Dedifferentiated amniotic fluid mesenchymal stem cell (primary cell): Measurements from ENCODE around the gene DTD2.
A peak's percentile ranks its signal among the peaks of the same experiment; 100 is the strongest.
"Not testable (repeated sequence)": the region's sequence is repeated elsewhere in the genome, so short reads cannot be mapped to it uniquely, and the experiment has no call there.

ENCODE experiments used
- DNase-seq: peaks from one replicate; pipeline ENCODE4 v3.0.0-alpha.2; 2016; ENCODE audit errors: extremely low spot score

The DTD2 gene

DNA sequence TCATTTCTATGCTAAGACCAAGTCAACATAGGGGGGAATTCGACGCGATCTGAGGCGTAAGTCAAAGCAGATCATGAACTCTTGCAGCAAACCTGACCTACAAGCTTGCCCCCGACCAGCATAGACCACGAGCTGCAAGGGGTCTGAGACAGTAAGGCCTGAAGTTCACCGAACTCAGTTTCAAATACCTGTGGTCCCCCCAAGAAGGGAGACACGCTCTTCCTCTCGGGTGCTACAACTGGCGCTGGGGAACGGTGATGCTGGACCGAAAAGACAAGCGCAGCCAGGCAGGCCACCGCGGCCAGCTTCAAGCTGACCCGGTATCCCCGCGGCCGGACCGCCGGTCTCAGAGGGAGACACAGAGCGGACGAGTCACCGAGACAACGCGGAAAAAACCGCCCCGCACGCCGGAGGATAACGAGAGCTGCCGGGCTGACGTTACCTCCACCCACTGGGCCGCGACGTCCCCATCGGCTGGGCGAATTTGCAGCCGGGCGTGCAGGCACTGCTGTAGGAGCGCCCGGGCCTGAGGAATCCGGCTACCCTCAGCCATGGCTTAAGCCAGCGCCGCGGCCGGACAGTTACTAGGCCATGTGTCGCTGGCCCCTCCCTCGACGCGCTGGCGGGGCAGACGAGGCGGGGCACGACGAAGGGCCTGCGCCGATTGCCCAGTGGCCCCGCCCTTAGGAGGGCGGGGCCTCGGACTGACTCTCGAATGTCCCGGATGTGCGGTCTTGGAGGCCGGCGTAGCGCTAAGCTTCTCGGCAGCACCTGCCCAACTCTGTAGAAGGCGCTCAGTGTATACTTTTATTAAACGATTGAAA lies at the start of gene DTD2:
DTD2 (minus strand) TSS at position 666 of the 824 bp plus-strand sequence; CDS start at position 553, 113 bp downstream.
- peak; percentile 94 for DNase-seq

DNA sequence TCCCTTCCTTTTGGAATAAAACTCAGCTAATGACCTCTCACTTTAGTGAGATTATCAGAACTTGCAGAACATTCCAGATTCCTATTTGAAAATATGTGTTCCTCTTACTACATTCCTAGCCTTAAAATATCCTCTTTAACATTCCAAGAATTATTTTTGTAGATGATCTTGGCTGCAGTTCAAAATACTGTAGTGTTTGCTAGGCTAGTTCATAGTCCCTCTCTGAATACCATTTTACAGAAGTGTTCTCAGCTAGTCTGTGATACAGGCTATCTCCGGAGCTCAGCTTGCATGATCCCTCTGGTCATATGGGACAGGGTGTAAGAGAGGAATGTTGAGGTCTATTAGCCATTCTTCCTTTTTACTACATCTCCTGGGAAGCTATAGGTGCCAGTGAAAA lies 48.1 kb upstream of the DTD2 start:
- peak; percentile 79 for DNase-seq

DNA sequence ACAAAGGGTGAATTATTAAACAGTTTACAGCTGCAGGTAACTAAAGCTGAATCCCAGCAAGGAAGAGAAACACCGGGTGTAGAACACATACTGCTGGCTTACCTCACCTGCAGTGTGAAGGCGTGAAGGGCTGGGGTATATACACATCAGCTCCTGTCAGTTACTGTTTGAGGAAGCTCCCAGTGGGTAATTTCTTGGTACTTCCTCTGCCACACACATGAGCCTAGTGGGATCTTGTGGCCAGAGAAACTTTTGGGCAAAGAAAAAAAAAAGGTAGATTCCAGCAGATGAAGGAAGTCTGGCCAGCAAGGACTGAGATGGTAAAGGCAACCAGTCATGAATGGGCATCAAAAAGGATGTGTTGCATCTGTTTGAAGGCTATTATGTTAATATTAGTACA lies 44.6 kb upstream of the DTD2 start:
- no peak for DNase-seq

DNA sequence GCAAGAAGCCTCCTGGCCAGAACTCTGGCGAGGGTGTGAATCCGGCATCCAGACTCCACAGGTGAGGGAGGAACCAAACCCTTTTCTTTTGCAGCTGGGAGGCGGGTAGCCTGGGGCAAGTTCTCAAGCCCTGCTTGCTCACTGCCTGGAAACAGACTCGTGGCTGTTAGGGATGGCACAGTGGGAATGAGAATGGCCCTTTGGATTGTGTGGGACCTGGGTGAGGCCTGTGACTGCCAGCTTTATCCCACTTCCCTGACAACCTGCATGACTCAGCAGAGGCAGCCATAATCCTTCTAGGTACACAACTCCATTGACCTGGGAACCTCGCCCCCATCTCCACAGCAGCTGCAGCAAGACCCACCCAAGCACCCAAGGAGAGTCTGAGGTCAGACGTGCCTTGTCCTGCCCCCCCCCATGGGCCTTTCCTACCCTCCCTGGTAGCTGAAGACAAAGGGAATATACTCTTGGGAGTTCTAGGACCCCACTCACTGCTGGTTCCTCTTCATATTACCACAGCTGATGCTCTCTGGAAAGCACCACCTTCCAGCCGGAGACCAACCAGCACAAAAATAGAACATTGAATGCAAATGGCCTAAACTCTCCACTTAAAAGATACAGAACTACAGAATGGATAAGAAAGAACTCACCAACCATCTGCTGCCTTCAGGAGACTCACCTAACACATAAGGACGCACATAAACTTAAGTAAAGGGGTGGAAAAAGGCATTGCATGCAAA lies 35.6 kb upstream of the DTD2 start:
- DNase-seq, result no peak

DNA sequence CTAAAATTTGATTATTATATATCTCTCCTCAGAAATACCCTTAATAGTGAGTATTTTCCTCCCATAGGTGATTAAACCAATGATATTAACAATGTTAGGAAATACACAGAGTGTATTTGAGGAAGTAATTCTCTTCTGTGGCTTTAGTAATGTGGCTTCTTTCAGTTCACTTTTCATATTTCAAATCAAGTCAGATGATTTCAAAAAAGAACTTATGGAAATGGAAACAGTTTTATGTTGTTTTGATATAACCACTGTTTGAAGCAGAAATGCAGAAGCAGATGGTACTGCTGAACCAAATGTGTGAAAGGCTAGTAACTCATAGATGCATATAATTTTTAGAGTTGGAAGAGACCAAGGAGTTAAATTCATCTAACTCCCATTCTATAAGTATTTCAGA lies 32.4 kb upstream of the DTD2 start:
- DNase-seq, result no peak

GRCh38 chr14:31487886-31488285 lies 30.6 kb upstream of the DTD2 start, which contains the start of gene GPR33:
Gene GPR33, minus strand, starts transcription at chr14:31488039. Its CDS starts 4,074 bp downstream, at chr14:31483965.
- no peak for DNase-seq

- DNase-seq, result no peak
Measured at GRCh38 chr14:31486764-31487163, 29.5 kb upstream of the DTD2 start.

DNA sequence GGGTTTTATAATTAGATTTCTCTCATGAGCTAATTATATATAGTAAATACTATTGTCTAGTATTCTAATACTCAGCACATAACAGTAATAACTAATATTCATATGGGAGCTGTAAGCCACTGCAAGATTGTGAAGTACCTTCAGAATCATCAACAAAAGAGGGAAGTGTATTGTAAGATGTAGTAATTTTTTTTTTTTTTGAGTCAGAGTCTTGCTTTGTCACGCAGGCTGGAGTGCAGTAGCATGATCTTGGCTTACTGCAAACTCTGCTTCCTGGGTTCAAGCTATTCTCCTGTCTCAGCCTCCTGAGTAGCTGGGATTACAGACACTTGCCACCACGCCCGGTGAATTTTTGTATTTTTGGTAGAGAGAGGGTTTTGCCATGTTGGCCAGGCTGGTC lies 27.4 kb upstream of the DTD2 start:
- no peak for DNase-seq

GRCh38 chr14:31480156-31480555 lies 22.9 kb upstream of the DTD2 start:
- no peak for DNase-seq

- DNase-seq, result no peak
Measured at GRCh38 chr14:31479027-31479426, 21.7 kb upstream of the DTD2 start.

- DNase-seq, result no peak
Measured at GRCh38 chr14:31477248-31477647, 19.9 kb upstream of the DTD2 start.

DNA sequence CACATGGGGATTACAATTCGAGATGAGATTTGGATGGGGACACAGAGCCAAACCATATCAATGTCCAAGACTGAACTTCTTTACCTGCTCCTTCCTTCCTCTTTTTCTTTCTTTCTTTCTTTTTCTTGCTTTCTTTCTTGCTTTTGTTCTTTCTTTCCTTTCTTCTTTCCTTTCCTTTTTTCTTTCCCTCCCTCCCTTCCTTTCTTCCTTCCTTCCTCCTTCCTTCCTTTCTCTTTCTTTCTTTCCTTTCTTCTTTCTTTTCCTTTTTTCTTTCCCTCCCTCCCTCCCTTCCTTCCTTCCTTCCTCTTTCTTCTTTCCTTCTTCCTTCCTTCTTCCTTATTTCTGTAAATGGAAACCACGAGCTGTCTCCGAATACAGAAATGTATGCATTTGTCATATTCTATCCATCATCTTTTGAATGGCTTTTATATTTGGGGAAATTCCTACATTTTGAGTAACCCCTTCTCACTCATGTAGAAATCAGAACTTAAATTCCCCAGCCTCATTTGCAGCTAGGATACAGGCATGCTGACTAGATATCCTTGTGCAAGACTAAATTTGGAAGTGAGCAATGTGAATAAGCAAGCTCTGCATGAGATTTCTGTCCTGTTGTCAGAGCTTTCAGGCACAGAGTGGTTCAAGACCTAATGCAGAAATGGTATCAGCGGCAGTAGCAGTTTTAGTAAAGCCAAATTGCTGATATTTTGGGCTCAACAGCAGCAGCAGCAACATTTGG lies 19.0 kb upstream of the DTD2 start:
- DNase-seq, result no peak

DNA sequence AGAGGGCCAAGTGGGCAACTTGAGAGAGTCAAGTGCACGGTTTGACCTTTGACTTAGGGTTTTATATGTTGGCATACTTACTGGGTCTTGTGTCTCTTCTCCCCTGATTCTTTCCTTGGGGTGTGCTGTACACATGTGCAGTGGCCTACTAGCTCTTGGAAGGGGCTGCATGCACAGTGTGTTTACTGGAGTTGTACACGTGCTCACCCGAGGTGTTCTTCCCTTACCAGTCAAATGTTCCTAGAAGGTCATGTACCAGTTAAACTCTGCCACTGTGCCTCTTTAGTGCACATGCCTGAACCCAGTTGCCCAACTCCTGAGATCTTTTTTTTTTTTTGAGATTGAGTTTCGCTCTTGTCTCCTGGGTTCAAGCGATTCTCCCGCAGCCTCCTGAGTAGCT lies 9.2 kb upstream of the DTD2 start:
- no peak for DNase-seq

DNA sequence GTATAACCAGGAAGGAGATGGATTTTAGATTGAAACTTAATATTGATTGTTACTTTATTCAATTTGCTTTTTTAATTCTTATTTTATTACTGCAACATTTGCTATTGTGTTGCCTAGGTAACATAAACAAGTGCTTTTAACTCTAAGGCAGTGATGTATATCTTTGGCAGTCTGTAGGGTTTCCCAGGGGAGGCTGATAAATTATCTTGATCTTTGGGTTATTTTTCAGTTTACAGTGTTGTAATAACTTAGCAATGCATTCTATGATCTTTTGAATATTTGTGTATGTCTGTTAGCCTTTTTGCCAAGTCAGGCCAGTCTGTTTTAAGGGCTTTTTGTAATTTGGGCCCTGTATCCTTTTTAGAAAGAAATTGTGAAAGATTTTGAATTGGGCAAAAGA lies 7.8 kb upstream of the DTD2 start:
- DNase-seq, result peak; percentile 93

DNA sequence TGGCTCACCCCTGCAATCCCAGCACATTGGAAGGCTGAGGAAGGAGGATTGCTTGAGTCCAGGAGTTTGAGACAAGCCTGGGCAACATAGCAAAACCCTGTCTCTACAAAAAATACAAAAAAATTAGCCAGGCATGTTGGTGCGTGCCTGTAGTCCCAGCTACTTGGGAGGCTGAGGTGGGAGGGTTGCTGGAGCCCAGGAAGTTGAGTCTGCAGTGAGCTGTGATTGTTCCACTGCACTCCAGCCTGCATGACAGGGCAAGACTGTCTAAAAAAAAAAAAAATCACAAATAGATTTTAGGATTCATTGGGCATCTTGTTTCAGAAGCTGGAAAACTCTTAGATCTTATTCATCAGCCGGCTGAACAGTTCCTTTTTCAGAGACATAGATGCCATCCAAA lies 5.1 kb upstream of the DTD2 start:
- DNase-seq, result not testable (repeated sequence)

- no peak for DNase-seq
Measured at GRCh38 chr14:31461545-31461944, 4.2 kb upstream of the DTD2 start.

DNA sequence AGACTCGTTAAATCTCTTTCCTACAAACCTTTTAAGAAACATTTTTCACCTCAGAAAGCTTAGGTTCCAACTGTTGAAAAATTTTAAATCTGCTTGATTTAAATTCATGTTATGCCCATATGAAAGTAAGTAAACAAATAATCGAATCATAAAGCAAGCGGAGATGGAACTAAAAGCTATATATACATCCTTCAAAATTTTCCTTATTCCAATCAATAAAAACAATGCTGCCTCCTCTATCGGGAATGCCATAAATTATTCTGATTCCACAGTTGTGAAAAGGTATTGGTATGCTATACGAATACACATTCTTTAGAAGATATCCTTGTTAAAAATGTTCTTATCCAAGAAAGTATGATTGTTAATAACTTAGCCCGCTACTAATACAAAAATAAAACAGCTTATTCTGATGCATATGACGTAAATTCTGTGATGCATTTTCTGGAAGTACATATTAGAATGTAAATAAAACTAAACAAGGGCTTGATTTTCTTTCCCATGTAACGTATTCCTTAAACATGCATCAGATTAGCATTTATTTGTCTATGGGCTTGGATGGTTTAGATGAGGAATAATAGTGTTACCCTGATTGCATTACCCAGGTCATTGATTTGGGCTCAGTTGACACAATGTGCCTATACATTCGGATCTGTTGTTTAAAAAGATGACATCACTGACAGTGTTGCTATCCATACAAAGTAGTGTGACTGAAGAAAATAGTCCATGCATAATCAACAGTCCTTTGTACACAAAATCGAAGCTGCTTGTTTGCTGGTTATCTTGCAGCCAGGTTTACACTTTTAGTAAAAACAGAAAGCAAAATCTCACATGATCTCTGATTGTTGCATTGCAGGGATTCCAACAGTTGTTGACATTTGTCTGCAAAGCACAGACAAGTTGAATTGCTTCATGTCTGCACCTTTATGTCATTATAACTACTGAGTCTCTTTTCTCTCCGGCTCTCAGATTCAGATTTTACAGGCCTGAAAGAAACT lies 656 bp upstream of the DTD2 start:
- DNase-seq, result no peak

DNA sequence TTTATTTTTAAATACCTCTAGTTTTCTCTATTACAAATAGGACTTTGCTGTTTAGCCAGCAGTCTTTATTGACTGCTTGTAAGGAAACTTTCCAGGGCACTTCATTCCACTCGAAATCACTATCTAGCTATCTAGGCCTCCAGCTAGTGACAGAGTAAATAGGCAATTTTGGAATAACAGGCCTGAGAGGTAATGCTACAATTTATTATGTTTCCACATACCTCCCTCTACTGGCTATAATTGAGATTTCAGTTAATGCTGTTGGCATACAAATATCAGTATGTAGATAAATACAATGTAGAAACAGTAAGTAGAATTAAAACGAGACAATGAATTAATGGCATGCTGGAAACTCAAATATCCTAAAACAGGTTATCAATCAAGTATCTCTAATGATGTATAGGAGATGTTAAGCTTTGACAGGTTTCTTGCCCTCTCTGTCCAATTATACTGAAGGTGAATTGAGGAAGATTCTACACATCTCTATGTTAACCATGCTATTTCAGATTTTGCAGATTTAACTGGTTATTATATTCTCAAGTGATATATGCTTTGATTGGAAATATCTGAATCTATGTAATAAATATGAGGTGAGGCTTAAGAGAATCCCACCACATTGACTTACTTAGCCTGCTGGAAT lies 7.2 kb downstream of the DTD2 start:
- peak; percentile 61 for DNase-seq

DNA sequence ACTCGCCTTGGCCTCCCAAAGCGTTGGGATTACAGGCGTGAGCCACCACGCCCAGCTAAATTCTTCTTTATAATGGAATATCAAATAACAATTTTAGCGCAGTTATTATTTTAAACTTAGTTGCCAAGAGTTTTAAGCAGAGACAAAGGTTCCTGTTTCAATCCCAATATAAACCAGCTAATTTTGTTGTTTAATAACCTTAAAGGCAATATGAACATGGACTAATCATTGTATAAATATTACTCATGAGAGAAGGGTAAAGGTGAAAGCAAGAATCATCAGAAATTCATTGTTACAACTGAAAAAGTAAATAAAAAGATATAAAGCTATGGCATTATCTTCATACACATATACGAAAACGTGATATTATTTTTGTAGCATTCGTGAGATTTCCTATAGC lies 8.2 kb downstream of the DTD2 start:
- DNase-seq, result no peak

- DNase-seq, result no peak
Measured at GRCh38 chr14:31445703-31446102, 11.6 kb downstream of the DTD2 start.

- no peak for DNase-seq
Measured at GRCh38 chr14:31442284-31442683, 15.0 kb downstream of the DTD2 start.
